ENCODE measurements around the gene KDR. TPM values are rescaled to one million over a fixed set of nuclear protein-coding genes. Genes with fewer than 3 reads are reported as not detected.

The KDR gene
- total and polyA plus RNA-seq, 9 of the 15 experiments (the other 6 are each of a cell fraction or from before 2014, with no cell fraction given) = 0.13 TPM; not detected in 8

DNA sequence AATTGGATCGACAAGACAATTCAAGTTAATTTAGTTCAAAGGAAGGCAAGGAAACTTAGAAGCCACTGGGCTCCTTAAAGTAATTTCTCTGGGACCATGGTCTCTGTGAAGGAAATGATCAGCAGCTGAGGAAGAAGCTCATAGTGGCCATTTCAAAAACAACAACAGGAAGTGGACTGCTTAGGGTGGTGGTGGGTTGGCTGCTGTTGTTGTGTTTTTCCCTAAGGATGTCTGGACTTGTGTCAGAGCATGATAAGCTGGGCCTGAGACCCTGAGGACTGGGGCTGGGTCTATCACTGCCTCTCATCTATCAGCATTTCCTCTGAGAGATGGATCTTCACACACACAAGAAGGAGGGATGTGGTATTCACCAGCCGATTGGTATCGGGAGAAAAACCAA, 18.3 kb downstream of the KDR start:
- Histone ChIP-seq H3K9ac (ENCODE audit: insufficient read depth in 1 of 2, low read depth in 2 of 2, low read length in 2 of 2) (no peak overlapping the region), H3K36me3 (ENCODE audit: control insufficient read depth, insufficient read depth, low read length) (no peaks in the 10 kb centered on the region), H2AFZ (ENCODE audit: low read depth, low read length) (no peak overlapping the region), H3K27me3 (ENCODE audit: control insufficient read depth in 2 of 2, insufficient read depth in 2 of 2, low read length in 2 of 2) (peaks cover 2 to 15% of the 10 kb centered on the region in 2 experiments; a peak in 3 of 5 replicates), H3K79me2 (ENCODE audit: control insufficient read depth, insufficient read depth, low read length) (no peaks in the 10 kb centered on the region), H3K4me2 (ENCODE audit: insufficient read depth, low read length) (no peak overlapping the region), H3K4me1 (replicated peaks in 1 of 2; ENCODE audit: control insufficient read depth in 2 of 2, insufficient read depth in 2 of 2, low read length in 2 of 2) (no peaks in the 10 kb centered on the region), H3K9me3 (replicated peaks; ENCODE audit: control insufficient read depth, insufficient read depth, low read depth, low read length) (no peaks in the 10 kb centered on the region), H3K27ac (ENCODE audit: extremely low read depth, low read depth, low read length) (no peak overlapping the region), H3K9me1 (ENCODE audit: control insufficient read depth, insufficient read depth, low read length) (no peaks in the 10 kb centered on the region), H4K20me1 (replicated peaks; ENCODE audit: control insufficient read depth, insufficient read depth, low read length) (no peaks in the 10 kb centered on the region), H3K4me3 (no peak overlapping the region)
- intact Hi-C loops (cut with micrococcal nuclease) (no loop called here), in situ Hi-C loops (cut with MboI) (no loop called here)
- WGBS (ENCODE audit: insufficient coverage, low coverage, missing lambda C conversion rate) = 0% methylated on average over 3 of the region's 3 CpGs
- ChIA-PET POLR2A (interaction anchor here (0.6 to 0.8 kb wide), 2 partner anchors 52 to 72 kb away, joined by 3 read pairs; no protein-coding TSS in a partner anchor), CTCF (ENCODE audit: low intra/inter-chr PET ratio) (no interaction called here)
- no TSS peak for BruUV-seq (replicated peaks)
- TF ChIP-seq SPI1 (IDR thresholded peaks at IDR 0.05; ENCODE audit: borderline replicate concordance, low read depth, low read length) (0 out of 2 replicates have a peak, but pooled peaks have one; percentile 14), SRSF1 (IDR thresholded peaks at IDR 0.05; ENCODE audit: low read depth, low read length) (no peak), RUNX1 (IDR thresholded peaks at IDR 0.05; ENCODE audit: low read depth) (no peak), SP2 (IDR thresholded peaks at IDR 0.05; ENCODE audit: extremely low read depth, low read depth, low read length, poor library complexity, severe bottlenecking) (no peak), SAFB (IDR thresholded peaks at IDR 0.05; ENCODE audit: borderline replicate concordance, low read depth, low read length) (no peak), TOE1 (IDR thresholded peaks at IDR 0.05; ENCODE audit: borderline replicate concordance) (no peak), TOE1 (CRISPR knock-in tag; IDR thresholded peaks at IDR 0.05; ENCODE audit: borderline replicate concordance, low read depth) (no peak)
- TF ChIP-seq, protein P1, sequence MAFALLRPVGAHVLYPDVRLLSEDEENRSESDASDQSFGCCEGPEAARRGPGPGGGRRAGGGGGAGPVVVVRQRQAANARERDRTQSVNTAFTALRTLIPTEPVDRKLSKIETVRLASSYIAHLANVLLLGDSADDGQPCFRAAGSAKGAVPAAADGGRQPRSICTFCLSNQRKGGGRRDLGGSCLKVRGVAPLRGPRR (CRISPR knock-in tag; IDR thresholded peaks at IDR 0.05) = no peak
- no peak for DNase-seq (ENCODE audit: extremely low read depth in 1 of 4, low spot score in 3 of 4)
- FAIRE-seq = no peak
- no peak for ATAC-seq
